Nucleus accumbens (tissue), 56 donors: ENCODE measurements around the gene MYL10.

Experiments used
- DNase-seq, 56 donors: peaks; one replicate each; lab custom pipeline; 2025; lab: John Stamatoyannopoulos, UW

MYL10 gene

GRCh38 chr7:101578552-101578951, 50.5 kb downstream of the MYL10 start:
- DNase-seq = no peak

DNA sequence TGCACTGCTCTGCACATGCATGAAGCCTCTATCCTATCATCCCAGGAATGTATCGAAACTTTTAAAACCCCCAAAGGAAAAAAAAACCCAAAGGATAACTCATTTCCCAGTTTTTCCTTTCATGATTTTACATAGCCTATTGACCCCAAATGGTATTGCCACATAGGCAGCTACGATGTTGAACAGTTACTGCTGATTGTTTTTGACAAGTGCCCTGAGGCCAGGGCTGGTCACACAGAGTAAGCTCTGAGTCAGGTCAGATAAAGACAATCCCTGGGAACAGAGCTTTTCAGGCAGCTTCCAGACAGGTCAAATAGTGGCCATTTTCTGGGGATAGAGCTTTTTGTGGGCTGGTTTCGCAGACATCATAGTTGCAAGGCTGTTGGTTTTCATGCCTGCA, 52.1 kb downstream of the MYL10 start:
- no peak for DNase-seq

- no peak for DNase-seq
Observed at GRCh38 chr7:101575721-101576120, 53.4 kb downstream of the MYL10 start.

DNA sequence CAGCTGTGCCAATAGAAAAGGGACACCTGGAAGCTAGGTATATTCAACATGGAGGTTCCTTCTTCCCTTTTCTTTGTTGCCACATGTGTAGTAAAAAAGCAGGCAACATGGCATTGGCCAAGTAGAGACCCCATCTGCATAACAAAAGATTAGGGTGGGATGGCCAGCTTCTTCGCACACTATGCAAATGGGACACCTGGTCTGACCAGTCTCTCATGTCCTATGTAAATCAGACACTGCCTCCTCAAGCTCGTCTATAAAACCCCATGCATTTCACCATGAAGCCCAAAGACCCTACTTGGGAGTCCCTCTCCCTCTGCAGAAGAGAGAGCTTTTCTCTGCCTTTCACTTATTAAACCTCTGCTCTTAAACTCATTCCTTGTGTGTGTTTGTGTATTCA, 53.9 kb downstream of the MYL10 start:
- no peak for DNase-seq

- DNase-seq = no peak
Observed at GRCh38 chr7:101572156-101572555, 56.9 kb downstream of the MYL10 start.

- DNase-seq = peak in 33 of 56 donors; percentile 7 to 78 (median 44)
Observed at GRCh38 chr7:101567230-101567629, 61.9 kb downstream of the MYL10 start.

- no peak for DNase-seq
Observed at GRCh38 chr7:101565601-101566209, 63.4 kb downstream of the MYL10 start.

- peak in 3 of 56 donors; percentile 4 to 46 (median 24) for DNase-seq
Observed at GRCh38 chr7:101564778-101565211, 64.3 kb downstream of the MYL10 start.

GRCh38 chr7:101563943-101564777, 64.9 kb downstream of the MYL10 start:
- DNase-seq = no peak
